Astrocyte of the cerebellum (primary cell): ENCODE results near the gene CALML3.

Experiments
- DNase-seq: peaks from one replicate; pipeline ENCODE4 v3.0.0-alpha.2; 2011; ENCODE audit warnings: low read depth
- H3K4me3 ChIP-seq: 2 replicates; pipeline ENCODE4 v1.5.1; 2011; ENCODE audit warnings: mild to moderate bottlenecking, low read depth, low read length, moderate library complexity
- in situ Hi-C: cut with HindIII; loops from 2 replicates; pipeline ENCODE4 v1.10.0; 2017; ENCODE audit warnings: low sequenced_read_pairs
- TF ChIP-seq, protein P1 (sequence below): IDR thresholded peaks from 2 replicates; pipeline ENCODE4 v1.5.1; 2012; ENCODE audit warnings: low read length, low read depth, moderate library complexity, mild to moderate bottlenecking; ENCODE audit errors: missing control alignments

CALML3 gene

DNA sequence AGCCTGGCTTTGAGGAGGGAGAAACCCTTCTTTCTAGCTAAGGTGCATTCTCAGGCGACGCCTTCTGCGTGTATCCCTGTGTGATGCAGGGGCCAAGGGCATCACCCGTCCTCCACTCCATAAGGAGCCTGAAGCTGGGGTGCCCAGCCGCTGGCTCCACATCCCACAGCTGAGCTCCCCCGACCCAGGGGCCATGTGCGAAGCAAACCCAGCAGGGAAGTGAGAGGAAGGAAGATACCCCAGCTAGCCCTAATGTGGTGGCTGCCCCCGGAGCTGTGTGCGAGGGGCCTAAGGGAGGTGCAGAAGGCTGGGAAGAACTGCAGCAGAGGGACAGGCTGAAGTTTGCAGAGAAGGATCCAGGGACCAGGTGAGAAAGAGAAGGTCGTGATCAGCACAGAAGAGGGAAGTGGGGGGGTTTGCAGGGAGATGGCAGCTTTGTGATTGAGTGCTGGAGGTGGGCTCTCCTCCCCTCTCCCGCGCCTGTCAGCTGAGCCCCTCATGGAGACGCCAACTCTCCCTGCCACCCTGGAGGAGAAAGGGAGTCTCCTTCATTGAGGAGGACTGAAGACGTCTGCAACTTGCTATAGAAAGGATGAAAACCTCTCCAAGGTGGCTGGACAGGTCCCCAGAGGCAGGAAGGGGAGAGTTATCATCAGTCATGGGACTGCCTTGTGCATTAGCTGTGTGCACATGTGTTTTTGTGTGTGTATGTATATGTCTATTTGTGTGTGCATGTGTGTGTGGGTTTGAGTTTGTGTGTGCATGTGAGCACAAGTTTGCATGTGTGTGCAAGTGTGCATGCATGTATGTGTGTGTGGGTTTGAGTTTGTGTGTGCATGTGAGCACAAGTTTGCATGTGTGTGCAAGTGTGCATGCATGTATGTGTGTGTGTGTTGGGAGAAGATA, 21.9 kb upstream of the CALML3 start:
- H3K4me3 ChIP-seq = no peak overlapping the region
- in situ Hi-C loops = no loop called here
- TF ChIP-seq, protein P1, sequence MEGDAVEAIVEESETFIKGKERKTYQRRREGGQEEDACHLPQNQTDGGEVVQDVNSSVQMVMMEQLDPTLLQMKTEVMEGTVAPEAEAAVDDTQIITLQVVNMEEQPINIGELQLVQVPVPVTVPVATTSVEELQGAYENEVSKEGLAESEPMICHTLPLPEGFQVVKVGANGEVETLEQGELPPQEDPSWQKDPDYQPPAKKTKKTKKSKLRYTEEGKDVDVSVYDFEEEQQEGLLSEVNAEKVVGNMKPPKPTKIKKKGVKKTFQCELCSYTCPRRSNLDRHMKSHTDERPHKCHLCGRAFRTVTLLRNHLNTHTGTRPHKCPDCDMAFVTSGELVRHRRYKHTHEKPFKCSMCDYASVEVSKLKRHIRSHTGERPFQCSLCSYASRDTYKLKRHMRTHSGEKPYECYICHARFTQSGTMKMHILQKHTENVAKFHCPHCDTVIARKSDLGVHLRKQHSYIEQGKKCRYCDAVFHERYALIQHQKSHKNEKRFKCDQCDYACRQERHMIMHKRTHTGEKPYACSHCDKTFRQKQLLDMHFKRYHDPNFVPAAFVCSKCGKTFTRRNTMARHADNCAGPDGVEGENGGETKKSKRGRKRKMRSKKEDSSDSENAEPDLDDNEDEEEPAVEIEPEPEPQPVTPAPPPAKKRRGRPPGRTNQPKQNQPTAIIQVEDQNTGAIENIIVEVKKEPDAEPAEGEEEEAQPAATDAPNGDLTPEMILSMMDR = no peak
- no peak for DNase-seq

DNA sequence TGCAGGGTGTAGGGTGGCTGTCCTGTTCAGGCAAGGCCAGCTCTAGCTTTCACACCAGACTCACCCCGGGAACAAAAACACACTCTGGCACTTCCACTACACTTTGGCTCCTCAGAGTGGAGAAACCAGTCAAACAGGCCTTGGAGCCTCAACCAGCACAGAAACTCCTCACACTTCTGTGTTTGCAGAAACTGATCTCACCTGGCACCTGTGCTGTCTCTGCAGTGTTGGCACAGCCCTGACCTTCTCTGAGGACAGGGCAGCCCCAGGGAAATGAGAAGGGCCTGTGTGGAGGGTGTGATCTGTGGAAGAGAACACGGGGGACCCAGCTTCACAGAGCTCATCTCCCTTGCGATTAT, 21.3 kb upstream of the CALML3 start:
- in situ Hi-C loops = no loop called here
- H3K4me3 ChIP-seq = no peak overlapping the region
- TF ChIP-seq, protein P1 = no peak
- no peak for DNase-seq

DNA sequence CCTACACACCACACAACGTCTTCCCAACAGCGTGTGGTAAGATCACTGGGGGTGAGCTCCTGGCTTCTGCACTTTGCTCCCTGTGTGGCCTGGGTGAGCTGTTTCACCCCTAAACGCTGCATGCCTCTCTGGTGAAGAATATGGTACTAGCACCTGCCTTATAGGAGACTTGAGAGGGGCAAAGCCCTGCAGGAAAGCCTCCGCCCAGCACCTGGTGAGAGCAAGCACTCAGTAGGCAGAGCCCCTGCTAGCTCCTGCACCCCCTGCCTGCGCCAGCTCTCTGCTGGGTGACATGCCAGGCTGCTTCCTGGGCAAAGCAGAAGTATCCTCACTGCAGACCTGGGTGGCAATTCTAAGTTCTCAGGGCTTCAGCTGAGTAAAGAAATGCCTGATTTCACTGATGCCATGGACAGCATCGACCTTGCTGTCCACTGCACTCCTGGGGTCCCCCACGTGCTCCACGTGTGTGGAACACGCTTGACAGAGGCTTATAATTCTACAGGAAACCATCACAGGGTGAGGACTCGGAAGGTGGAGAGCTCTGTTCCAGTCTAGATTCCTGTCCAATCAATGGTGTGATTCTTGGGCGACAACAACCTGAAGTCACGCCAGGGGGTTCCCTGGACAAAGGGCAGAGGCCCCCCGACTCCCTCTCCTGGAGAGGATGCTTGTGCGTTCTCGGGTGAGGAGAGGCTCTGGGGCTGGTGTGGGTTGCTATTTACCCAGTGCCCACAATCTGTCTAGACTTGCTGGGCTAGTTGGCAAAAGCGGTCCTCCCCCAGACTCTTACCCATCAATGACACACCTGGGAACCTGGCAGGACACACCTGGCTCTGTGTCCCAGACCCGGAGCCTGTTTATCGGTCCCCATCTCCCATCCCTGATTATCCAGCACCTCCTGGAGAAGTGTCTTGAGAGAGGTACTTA, 20.4 kb upstream of the CALML3 start:
- no peak for DNase-seq
- TF ChIP-seq, protein P1 = no peak
- in situ Hi-C loops = no loop called here
- no peak overlapping the region for H3K4me3 ChIP-seq

DNA sequence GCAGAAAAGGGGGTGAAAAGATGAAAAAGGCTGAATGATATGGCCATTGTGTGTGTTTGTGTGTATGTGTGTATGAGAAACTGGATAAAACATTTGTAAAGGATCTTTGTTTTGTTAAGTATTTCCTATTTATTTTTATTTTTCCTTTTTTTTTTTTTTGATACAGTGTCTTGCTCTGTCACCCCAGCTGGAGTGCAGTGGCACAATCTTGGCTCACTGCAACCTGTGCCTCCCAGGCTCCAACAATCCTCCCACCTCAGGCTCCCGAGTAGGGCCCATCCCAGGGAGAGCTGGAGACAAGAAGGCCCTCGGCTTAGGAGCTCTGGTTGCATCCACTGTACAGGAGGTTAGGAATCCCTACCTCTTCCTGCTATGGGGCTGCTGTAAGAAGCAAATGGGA, 18.5 kb upstream of the CALML3 start:
- TF ChIP-seq, protein P1 = no peak

DNA sequence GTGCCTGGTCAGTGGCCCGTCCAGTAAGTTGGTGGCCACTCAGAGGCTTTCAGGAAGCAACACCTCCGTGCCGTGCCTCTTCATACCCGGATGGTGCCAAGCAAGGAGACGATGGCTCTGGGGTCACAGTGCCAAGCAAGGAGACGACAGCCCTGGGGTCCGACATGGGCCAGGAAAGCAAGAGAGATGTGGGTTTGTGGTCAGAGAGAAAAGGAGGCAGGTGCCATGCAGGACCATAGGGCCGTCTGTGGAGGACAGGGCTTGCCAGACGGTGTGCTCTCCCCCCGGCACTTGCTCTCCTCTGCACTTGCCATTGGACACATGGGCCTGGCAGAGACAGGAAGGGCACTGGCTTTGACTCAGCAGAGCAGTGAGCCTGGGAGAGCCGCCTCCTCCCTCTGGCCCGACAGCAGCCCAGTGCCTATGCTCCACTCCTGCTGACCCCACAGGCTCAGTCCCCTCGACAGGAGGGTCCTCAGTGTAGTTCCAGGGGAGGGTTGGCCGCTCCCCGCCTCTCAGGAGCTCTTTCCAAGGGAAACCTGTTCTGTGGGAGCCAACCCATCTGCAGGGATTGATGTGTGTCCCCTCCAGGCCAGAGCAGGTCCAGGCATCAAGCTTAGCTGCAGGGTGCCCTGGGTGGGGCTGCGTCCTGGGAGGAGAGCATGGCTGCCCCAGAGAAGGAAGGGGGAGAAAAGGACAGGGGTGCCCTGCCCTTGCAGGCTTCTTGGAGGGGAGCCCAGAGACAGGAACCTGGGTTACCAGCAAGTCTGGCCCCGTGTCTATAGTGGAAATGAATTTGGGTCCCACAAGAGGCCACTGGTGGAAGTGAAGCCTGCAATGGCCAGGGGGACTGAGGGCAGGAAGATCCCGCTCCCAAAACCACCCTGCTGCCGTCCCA, 17.8 kb upstream of the CALML3 start:
- in situ Hi-C loops = no loop called here
- DNase-seq = no peak
- H3K4me3 ChIP-seq = no peak overlapping the region
- TF ChIP-seq, protein P1 = no peak

More for the DNA sequence above, 18.5 kb upstream of the CALML3 start:
- H3K4me3 ChIP-seq = no peak overlapping the region
- no peak for DNase-seq
- in situ Hi-C loops = no loop called here

DNA sequence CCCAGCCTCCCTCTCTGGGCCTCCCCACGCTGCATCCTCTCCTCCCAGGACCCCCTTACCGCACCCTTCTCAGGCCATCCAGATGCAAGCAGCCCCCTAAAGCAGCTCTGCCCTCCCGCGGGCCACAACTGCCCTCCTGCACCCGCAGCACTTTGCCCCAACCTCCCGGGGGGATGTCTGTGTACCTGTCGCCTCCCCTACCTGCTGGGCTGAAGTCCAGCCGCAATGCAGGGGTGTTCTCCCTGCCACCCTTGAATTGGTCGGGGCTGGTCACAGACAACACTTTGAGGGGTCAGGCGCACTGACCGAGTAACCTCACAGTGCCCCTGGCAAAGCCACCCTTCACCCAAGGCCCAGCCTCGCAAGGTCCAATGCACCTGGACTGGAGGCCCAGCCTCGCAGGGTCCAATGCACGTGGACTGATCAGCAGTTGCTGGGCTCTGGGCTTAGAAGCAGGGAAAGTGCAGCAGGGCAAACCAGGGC, 17.1 kb upstream of the CALML3 start:
- no peak overlapping the region for H3K4me3 ChIP-seq
- in situ Hi-C loops = no loop called here
- TF ChIP-seq, protein P1 = no peak
- no peak for DNase-seq
